Progenitor cell of endocrine pancreas (in vitro differentiated cells): ENCODE data around the gene TESMIN. TPM values are rescaled to one million over a fixed set of nuclear protein-coding genes. Genes with fewer than 3 reads are reported as not detected.

Experiments
- DNase-seq: peaks from one replicate; pipeline ENCODE4 v3.0.0; 2021; ENCODE audit warnings: low spot score; ENCODE audit not compliant: unreplicated experiment
- H3K27ac Mint-ChIP-seq: 2 replicates; pipeline ENCODE4 v1.8.0; 2021; ENCODE audit warnings: mild to moderate bottlenecking, moderate library complexity, mixed read lengths
- H3K27me3 Mint-ChIP-seq: 2 replicates; pipeline ENCODE4 v1.8.0; 2021; ENCODE audit warnings: mixed read lengths
- H3K36me3 Mint-ChIP-seq: 2 replicates; pipeline ENCODE4 v1.8.0; 2022; ENCODE audit warnings: mixed read lengths; ENCODE audit not compliant: insufficient read depth
- H3K4me1 Mint-ChIP-seq: 2 replicates; pipeline ENCODE4 v1.8.0; 2021; ENCODE audit warnings: low read depth, mixed read lengths
- H3K4me3 Mint-ChIP-seq: 2 replicates; pipeline ENCODE4 v1.8.0; 2021; ENCODE audit warnings: low read depth, mild to moderate bottlenecking, moderate library complexity, mixed read lengths
- H3K9me3 Mint-ChIP-seq: 2 replicates; pipeline ENCODE4 v1.8.0; 2021; ENCODE audit warnings: low read depth, mixed read lengths
- total RNA-seq: library from RNA; stranded (reverse); gene quantifications from 2 replicates; pipeline ENCODE4 v1.2.1, GENCODE V29; 2021
- TF ChIP-seq, protein P1 (sequence below): fragments of 200-600 bp; sonication (generic); IDR thresholded peaks from one replicate; pipeline ENCODE4 v1.5.0; 2021; ENCODE audit warnings: antibody characterized with exemption, mild to moderate bottlenecking; ENCODE audit not compliant: unreplicated experiment

TESMIN gene
- total RNA-seq, 1 donor from 2014 or later: 26.6 TPM

- Mint-ChIP-seq H3K27ac (no peak overlapping the region), H3K4me3 (no peak overlapping the region), H3K27me3 (peaks cover 10% of the 10 kb centered on the region), H3K9me3 (no peaks in the 10 kb centered on the region), H3K4me1 (no peaks in the 10 kb centered on the region), H3K36me3 (no peaks in the 10 kb centered on the region)
- no peak for DNase-seq
- TF ChIP-seq, protein P1, sequence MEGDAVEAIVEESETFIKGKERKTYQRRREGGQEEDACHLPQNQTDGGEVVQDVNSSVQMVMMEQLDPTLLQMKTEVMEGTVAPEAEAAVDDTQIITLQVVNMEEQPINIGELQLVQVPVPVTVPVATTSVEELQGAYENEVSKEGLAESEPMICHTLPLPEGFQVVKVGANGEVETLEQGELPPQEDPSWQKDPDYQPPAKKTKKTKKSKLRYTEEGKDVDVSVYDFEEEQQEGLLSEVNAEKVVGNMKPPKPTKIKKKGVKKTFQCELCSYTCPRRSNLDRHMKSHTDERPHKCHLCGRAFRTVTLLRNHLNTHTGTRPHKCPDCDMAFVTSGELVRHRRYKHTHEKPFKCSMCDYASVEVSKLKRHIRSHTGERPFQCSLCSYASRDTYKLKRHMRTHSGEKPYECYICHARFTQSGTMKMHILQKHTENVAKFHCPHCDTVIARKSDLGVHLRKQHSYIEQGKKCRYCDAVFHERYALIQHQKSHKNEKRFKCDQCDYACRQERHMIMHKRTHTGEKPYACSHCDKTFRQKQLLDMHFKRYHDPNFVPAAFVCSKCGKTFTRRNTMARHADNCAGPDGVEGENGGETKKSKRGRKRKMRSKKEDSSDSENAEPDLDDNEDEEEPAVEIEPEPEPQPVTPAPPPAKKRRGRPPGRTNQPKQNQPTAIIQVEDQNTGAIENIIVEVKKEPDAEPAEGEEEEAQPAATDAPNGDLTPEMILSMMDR: no peak
Observed at GRCh38 chr11:68775951-68776388, 24.6 kb upstream of the TESMIN start.

- Mint-ChIP-seq H3K36me3 (no peaks in the 10 kb centered on the region), H3K4me1 (no peaks in the 10 kb centered on the region), H3K9me3 (no peaks in the 10 kb centered on the region), H3K4me3 (no peak overlapping the region), H3K27ac (no peak overlapping the region), H3K27me3 (peaks cover 19% of the 10 kb centered on the region)
- TF ChIP-seq, protein P1: no peak
- no peak for DNase-seq
Observed at GRCh38 chr11:68774194-68774585, 22.9 kb upstream of the TESMIN start.

DNA sequence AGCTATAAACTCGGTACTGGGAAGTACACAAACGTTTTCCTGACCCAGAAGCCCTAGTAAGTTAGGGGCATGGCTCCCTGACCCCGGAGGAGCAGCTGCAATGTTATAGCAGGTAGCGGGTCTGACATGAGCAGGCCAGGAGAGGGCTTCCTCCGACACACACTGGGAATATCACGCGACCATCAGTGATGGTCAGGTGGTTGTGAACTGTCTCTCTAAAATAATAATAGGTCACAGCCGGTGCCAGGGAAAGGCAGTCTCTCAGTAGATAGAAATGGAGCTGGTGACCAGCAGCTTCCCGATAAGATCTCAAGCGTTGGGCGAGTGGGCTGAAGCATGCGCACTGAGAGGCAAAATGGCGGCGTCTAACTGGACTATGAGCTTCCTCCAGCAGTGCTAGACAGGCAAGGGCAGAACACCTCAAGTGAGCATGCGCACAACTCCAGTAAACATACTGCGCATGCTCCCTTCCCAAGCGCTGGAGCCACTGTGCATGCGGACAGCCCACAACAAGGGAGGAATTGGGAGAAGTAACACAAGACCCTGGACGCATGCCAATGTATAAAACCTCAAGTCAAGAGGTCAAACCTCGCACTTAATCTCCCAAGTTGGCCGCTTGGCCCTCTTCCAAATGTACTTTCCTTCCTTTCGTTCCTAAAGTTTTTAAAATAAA is 22.3 kb upstream of the TESMIN start:
- TF ChIP-seq, protein P1: no peak
- Mint-ChIP-seq H3K36me3 (no peaks in the 10 kb centered on the region), H3K27me3 (peaks cover 21% of the 10 kb centered on the region), H3K9me3 (no peaks in the 10 kb centered on the region), H3K4me1 (no peaks in the 10 kb centered on the region), H3K4me3 (no peak overlapping the region), H3K27ac (no peak overlapping the region)
- DNase-seq: no peak

- TF ChIP-seq, protein P1: no peak
- H3K9me3 Mint-ChIP-seq: no peaks in the 10 kb centered on the region
- peaks cover 21% of the 10 kb centered on the region for H3K27me3 Mint-ChIP-seq
- no peaks in the 10 kb centered on the region for H3K4me1 Mint-ChIP-seq
- H3K27ac Mint-ChIP-seq: no peak overlapping the region
- no peak for DNase-seq
- H3K36me3 Mint-ChIP-seq: no peaks in the 10 kb centered on the region
- H3K4me3 Mint-ChIP-seq: no peak overlapping the region
Observed at GRCh38 chr11:68772936-68773335, 21.6 kb upstream of the TESMIN start.

GRCh38 chr11:68770781-68771180 is 19.5 kb upstream of the TESMIN start:
- H3K27me3 Mint-ChIP-seq: peaks cover 17% of the 10 kb centered on the region
- TF ChIP-seq, protein P1: no peak
- no peaks in the 10 kb centered on the region for H3K9me3 Mint-ChIP-seq
- H3K4me3 Mint-ChIP-seq: no peak overlapping the region
- H3K27ac Mint-ChIP-seq: no peak overlapping the region
- no peak for DNase-seq
- H3K4me1 Mint-ChIP-seq: no peaks in the 10 kb centered on the region
- H3K36me3 Mint-ChIP-seq: no peaks in the 10 kb centered on the region
